ENCODE measurements around the gene APOM.

GRCh38 chr6:31634969-31635575, 20.6 kb upstream of the APOM start:
- TF ChIP-seq POLR2A (IDR thresholded peaks at IDR 0.05) (no peak), CTCF (IDR thresholded peaks at IDR 0.05) (no peak)

Data from transverse colon (tissue), 3 donors.